Stomach (tissue), 4 donors: ENCODE measurements around the gene TBC1D5.

Source experiments
- POLR2A ChIP-seq, 4 donors: fragments of 450-650 bp; IDR thresholded peaks; one replicate each; pipeline ENCODE4 v1.6.1; 2016; ENCODE audit warnings: antibody characterized with exemption in 4 of 4, control low read depth in 2 of 4, mild to moderate bottlenecking in 1 of 4, moderate library complexity in 1 of 4
- TF ChIP-seq, protein P1 (sequence below), 7 experiments: fragments of 450-650 bp in 4 of 7; fragments of 200-600 bp in 3 of 7; sonication (generic) in 3 of 7; IDR thresholded peaks; one replicate each; pipeline ENCODE4 v1.5.1; 2016 to 2019; ENCODE audit warnings: antibody characterized with exemption in 7 of 7, control low read depth in 2 of 7, mild to moderate bottlenecking in 1 of 7

DNA sequence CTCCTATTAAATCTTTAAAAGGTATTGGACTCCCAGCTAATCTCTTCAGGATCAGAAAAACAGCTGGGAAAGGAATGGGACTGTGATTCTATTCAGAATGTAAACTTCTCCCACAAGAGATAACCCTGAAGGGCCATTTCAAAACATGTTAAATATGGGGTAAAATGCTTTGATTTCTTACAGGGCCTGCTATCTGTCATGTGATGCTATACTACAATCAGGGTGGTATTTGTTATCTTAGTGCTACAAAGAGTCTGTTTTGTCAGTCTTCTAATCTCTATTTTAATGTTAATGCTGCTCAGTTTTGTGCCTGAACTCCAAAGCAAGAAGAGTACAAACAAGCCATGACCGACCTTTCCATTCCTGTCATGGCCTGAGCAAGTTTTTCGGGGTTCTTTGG lies 186.9 kb downstream of the TBC1D5 start:
- TF ChIP-seq POLR2A (IDR thresholded peaks at IDR 0.05): no peak
- TF ChIP-seq, protein P1, sequence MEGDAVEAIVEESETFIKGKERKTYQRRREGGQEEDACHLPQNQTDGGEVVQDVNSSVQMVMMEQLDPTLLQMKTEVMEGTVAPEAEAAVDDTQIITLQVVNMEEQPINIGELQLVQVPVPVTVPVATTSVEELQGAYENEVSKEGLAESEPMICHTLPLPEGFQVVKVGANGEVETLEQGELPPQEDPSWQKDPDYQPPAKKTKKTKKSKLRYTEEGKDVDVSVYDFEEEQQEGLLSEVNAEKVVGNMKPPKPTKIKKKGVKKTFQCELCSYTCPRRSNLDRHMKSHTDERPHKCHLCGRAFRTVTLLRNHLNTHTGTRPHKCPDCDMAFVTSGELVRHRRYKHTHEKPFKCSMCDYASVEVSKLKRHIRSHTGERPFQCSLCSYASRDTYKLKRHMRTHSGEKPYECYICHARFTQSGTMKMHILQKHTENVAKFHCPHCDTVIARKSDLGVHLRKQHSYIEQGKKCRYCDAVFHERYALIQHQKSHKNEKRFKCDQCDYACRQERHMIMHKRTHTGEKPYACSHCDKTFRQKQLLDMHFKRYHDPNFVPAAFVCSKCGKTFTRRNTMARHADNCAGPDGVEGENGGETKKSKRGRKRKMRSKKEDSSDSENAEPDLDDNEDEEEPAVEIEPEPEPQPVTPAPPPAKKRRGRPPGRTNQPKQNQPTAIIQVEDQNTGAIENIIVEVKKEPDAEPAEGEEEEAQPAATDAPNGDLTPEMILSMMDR (IDR thresholded peaks at IDR 0.05): no peak
